GM20431 (cell line): ENCODE measurements around the gene WNK2.

Source experiments
- in situ Hi-C: fragments of 300-500 bp; cut with MseI, MboI; formaldehyde crosslinking; loops from one replicate; pipeline ENCODE4 v1.15.0; 2020; ENCODE audit warnings: low sequenced_read_pairs; ENCODE audit not compliant: unreplicated experiment

Gene WNK2

DNA sequence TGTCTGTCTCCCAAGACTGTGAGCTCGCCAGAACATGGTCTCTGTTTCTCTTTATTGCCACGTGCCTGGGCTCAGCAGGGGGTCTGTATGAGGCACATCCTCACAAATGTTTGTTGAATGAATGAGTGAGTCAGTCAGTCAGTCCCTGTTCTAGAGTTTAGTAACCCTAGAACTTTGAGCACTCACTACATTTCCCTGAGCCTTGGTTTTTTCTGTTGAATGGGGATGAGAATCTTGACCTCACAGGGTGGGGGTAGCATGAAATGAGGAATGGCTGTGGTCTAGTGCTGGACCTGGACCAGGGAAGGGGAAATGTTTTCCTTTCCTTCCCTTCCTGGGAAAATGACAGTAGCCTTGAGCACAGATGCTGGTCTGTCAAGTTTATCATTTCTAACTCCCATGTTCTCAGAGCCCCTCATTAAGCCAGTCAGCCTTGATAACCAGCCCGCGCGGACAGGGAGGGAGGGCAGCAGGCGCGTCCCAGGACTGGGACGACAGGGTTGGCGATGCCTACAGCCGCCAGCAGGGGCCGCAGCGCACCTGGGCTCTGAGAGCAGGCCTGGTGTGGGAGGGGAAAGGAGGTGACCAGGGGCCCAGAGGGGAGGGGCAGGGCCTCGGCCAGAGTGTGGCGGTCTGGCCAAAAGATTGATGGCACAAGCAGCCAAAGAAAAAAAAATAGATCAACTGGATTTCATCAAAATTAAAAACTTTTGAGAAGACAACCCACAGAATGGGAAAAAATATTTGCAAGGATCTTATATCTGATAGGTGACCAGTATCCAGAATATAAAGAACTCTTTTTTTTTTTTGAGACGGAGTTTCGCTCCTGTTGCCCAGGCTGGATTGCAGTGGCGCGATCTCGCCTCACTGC, 24.1 kb upstream of the WNK2 start:
- in situ Hi-C loops, result loop anchor here (10.0 kb wide), 1 partner anchor 145 kb away; no protein-coding TSS in a partner anchor

- in situ Hi-C loops, result loop anchor here (10.0 kb wide), 1 partner anchor 143 kb away; no protein-coding TSS in a partner anchor
These were observed 22.0 kb upstream of the WNK2 start for GRCh38 chr9:93161786-93162562.

- in situ Hi-C loops, result loop anchor here (10.0 kb wide), 1 partner anchor 141 kb away; no protein-coding TSS in a partner anchor
These were observed 19.9 kb upstream of the WNK2 start for GRCh38 chr9:93164085-93164484.

DNA sequence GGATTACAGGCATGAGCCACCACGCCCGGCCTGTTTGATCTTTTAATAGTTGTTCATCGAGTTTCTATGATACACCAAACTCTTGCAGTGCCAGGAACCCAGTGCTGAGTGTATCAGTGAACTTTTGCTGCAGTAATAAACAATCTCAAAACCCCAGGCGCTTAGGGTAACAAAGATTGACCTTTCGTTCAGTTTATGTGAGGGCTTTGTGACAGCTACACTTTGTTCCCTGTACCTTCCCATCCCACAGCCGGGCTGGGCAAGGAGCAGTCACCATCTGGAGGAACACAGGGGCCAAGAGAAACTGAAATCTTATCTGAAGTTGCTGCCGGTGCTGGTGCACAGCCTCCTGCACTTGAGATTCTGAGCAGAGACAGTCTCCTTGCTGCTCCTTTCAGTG, 17.2 kb upstream of the WNK2 start:
- in situ Hi-C loops, result loop anchor here (10.0 kb wide), 1 partner anchor 138 kb away; no protein-coding TSS in a partner anchor

- in situ Hi-C loops, result loop anchor here (10.0 kb wide), 1 partner anchor 138 kb away; no protein-coding TSS in a partner anchor
These were observed 16.8 kb upstream of the WNK2 start for GRCh38 chr9:93167185-93167584.

- in situ Hi-C loops, result loop anchor here (10.0 kb wide), 1 partner anchor 137 kb away; no protein-coding TSS in a partner anchor
These were observed 16.1 kb upstream of the WNK2 start for GRCh38 chr9:93167838-93168237.

DNA sequence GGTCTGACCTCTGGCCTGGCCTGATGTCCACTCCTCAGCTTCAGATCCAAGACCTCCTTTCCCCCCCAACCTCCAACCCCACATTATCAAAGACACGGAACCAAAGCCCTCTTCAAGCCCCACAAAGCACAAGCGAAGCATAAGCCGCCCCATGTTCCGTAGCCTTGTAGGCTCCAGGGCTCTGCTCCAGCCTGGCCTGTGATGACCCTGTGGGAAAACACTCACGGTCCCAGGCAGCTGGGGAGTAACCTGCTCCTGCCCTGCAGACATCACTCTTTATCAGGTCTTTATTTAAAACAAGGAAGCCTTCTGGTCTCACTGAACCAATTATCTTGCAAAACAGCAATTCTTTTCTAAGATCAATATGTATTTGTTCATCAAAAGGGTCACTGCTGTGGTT, 15.4 kb upstream of the WNK2 start:
- in situ Hi-C loops, result loop anchor here (10.0 kb wide), 1 partner anchor 136 kb away; no protein-coding TSS in a partner anchor

- in situ Hi-C loops, result loop anchor here (10.0 kb wide), 1 partner anchor 135 kb away; no protein-coding TSS in a partner anchor
These were observed 14.5 kb upstream of the WNK2 start for GRCh38 chr9:93169444-93169843.

- in situ Hi-C loops, result no loop called here
These were observed 13.4 kb upstream of the WNK2 start for GRCh38 chr9:93170571-93170970.

- in situ Hi-C loops, result no loop called here
These were observed 12.5 kb upstream of the WNK2 start for GRCh38 chr9:93171261-93171990.

DNA sequence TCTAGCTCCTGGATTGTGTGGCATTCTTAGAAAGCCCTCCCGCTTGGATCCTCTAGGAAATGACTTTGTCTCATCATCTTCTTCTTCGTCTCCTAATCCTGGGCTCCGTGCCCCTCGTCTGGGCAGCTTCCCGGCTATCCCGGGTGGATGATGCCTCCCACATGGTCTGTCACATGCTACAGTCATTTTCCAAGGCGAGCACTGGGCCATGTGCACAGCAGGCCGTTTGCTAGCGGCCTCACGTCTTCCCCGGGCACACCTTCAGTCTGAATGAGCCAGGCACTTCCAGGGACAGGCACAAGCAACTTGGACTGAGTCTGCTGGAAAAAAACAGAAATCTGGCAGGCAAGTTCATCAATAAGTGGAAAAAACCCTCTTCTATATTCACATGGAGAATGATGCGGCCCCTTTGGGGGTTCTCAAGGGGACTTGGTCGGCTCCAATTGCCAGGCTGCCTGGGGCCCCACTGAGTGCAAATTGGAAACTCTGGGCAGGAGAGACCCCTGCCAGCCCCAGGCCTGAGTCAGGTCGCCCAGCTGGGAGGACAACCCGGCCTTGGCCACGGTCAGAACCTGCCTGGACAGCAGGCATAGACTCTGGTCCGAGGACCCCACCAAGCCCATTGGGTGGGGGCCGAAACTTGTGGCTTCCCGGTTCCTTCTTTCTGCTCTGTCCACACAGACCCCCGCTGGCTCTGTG, 11.1 kb upstream of the WNK2 start:
- in situ Hi-C loops, result no loop called here

DNA sequence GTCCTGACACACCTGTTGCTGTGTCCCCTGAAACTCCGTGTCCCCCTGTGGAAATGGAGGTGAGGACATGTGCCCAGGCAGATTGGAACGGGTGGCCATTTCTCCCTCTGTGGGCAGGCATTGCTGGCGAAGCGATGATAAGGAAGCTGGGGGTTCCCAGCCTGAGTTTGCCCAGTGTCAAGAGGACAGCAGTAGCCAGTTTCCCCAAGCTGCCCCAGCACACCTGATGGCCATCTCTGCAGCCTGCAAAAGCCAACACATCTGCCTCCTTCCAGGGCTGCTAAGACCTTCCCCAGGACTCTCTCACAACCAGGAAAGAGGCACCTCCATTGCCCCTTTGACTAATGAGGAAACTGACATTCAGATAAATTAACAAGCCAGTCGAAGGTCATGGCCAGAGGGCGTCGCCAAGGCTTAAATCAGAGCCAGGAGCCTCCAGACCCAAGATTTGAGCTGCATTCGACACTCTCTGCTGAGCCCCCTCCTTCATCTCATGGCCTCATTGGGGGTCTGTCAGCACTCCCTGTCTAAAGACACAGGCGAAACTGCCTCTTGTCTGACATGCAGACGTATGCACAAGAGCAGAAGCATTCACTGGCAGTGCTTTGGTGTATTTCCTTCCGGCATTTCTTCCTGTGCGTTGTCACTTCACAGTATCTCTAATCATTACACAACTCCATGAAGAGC, 10.4 kb upstream of the WNK2 start:
- in situ Hi-C loops, result no loop called here

DNA sequence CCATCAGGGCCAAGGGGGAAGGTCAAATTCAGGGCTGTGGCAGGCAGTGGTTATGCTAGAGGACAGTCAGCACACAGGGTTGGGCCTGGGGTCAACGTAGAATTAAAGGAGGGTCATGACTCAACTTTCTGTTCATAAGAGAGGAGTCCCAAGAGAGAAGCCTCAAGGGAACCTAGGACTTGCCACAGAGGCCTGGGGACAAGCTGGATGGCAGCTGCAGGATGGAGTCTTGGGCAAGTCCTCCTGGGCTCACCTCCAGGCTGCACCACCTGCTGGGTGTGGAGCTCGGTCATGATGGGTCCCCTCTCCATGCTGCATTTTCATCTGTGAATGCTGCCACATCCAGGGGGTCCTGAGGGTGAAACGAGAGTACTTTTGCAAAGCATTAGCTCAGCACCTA, 9.0 kb upstream of the WNK2 start:
- in situ Hi-C loops, result no loop called here

- in situ Hi-C loops, result no loop called here
These were observed 6.3 kb upstream of the WNK2 start for GRCh38 chr9:93177676-93178075.

DNA sequence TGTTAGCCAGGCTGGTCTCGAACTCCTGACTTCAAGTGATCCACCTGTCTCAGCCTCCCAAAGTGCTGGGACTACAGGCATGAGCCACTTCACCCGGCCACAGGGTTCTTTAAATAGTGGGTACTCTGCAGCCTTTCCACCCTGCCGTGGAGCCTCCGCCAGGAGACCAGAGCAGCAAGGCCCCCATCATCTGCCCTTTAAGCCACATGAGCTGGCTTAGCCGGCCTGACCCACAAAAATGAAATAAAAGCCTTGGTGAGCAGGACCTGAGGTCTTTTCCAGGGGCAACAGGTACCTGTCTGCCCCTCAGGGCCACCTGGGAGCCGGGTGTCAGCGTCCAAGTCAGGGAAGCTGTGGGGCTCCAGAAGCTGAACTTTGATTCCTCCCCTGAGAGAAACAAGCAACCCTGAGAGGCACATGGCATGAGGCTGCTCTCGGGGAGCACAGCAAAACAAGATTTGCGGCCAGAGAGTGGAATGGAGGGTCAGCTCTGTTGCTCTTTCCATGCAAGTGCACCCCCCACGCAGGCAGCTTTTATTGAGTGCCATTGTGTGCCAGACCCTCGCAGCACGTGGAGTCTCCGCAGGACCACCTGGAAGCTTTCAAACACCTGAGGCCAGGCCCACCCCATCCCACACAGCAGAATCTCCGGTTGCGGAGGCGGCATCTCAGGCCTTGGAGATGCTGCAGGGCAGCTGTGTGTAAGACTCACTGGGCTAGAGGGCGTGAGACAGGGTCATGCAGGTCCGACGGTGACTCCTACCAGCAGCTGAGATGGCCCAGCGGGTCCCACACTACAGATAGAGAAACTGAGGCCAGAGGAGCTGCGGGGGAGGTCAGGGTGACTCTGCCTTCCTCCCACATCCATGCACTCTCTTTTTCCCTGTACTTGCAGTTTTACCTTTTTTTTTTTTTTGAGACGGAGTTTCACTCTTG, 4.8 kb upstream of the WNK2 start:
- in situ Hi-C loops, result no loop called here

DNA sequence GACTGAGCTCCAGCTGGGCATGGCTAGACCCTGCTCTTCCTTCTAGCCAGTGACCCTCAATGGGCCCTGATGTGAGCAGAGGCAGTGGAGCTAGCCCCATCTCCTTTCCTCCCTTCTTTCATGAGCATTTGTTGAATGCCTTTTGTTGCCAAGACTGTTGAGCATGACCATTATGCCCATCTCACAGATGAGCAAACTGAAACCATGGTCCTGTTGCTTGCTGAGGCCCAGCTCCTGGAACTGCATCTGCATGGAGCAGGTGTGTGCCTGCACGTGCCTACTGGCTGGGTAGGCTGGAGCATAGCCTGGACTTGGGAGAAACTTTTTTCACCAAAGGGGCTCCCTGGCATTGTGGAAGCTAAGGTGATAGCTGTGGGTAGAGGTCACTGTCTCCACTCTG, 3.0 kb upstream of the WNK2 start:
- in situ Hi-C loops, result no loop called here

- in situ Hi-C loops, result no loop called here
These were observed 2.1 kb upstream of the WNK2 start for GRCh38 chr9:93181672-93182435.
